ENCODE measurements around the gene NUCB1. TPM values are rescaled to one million over a fixed set of nuclear protein-coding genes. Genes with fewer than 3 reads are reported as not detected.

The NUCB1 gene
- total and polyA plus RNA-seq, 9 of the 15 experiments (the other 6 are each of a cell fraction or from before 2014, with no cell fraction given) = 3.1 to 153 (median 71.7) TPM

GRCh38 chr19:48933382-48933932 lies 33.3 kb downstream of the NUCB1 start, which contains the start of gene DHDH (continued):
- no peak for TF ChIP-seq REST (IDR thresholded peaks at IDR 0.05; ENCODE audit: borderline replicate concordance)
- 0 out of 2 replicates have a peak, but pooled peaks have one; percentile 51 for TF ChIP-seq REST (CRISPR knock-in tag; IDR thresholded peaks at IDR 0.05; ENCODE audit: low read depth)
- TF ChIP-seq TFAP4 (CRISPR knock-in tag; IDR thresholded peaks at IDR 0.05; ENCODE audit: borderline replicate concordance) = peak; percentile 46; the same call in 1 of the 2 replicates
